K562 (cell line): ENCODE measurements around the gene MTHFSD.

Experiments used
- EGR1 ChIP-seq: fragments of 450-650 bp; conservative IDR thresholded peaks from 2 replicates; pipeline ENCODE4 v1.6.1; 2017; ENCODE audit warnings: mild to moderate bottlenecking
- HCFC1 ChIP-seq: IDR thresholded peaks from 2 replicates; pipeline ENCODE4 v1.6.1; 2012; ENCODE audit warnings: low read depth, low read length, improper control_type of control experiment
- HDAC2 ChIP-seq: fragments of 450-650 bp; IDR thresholded peaks from 2 replicates; pipeline ENCODE4 v1.6.1; 2016; ENCODE audit warnings: mild to moderate bottlenecking
- ZFPM2 ChIP-seq: fragments of 250-450 bp; sonication (Bioruptor Pico); IDR thresholded peaks from 2 replicates; pipeline ENCODE4 v1.5.1; 2022; ENCODE audit warnings: mild to moderate bottlenecking
- ZFX ChIP-seq: sonication (generic); formaldehyde crosslinking; IDR thresholded peaks from 2 replicates; pipeline ENCODE4 v1.8.0; 2022; ENCODE audit warnings: mild to moderate bottlenecking, missing genetic modification reagents, moderate library complexity
- ZNF217 ChIP-seq: sonication (generic); formaldehyde crosslinking; IDR thresholded peaks from 2 replicates; pipeline ENCODE4 v1.8.0; 2022; ENCODE audit warnings: mild to moderate bottlenecking, missing genetic modification reagents
- TF ChIP-seq, protein P1 (sequence below), 3 experiments: IDR thresholded peaks in 2 of 3; conservative IDR thresholded peaks in 1 of 3; 2 replicates each; pipeline ENCODE4 v1.5.1; 2011 to 2012; ENCODE audit warnings: low read length in 3 of 3, mild to moderate bottlenecking in 3 of 3, control low read depth in 2 of 3, improper control_type of control experiment in 1 of 3, inconsistent platforms in 1 of 3, low read depth in 1 of 3, mixed read lengths in 1 of 3, moderate library complexity in 1 of 3; ENCODE audit not compliant: insufficient read depth in 2 of 3
- TF ChIP-seq, protein P2 (sequence below): fragments of 450-650 bp; IDR thresholded peaks from 2 replicates; pipeline ENCODE4 v1.6.1; 2016; ENCODE audit warnings: antibody characterized with exemption
- TF ChIP-seq, protein P3 (sequence below): fragments of 450-650 bp; IDR thresholded peaks from 2 replicates; pipeline ENCODE4 v1.6.1; 2017; ENCODE audit warnings: mild to moderate bottlenecking, moderate library complexity

DNA sequence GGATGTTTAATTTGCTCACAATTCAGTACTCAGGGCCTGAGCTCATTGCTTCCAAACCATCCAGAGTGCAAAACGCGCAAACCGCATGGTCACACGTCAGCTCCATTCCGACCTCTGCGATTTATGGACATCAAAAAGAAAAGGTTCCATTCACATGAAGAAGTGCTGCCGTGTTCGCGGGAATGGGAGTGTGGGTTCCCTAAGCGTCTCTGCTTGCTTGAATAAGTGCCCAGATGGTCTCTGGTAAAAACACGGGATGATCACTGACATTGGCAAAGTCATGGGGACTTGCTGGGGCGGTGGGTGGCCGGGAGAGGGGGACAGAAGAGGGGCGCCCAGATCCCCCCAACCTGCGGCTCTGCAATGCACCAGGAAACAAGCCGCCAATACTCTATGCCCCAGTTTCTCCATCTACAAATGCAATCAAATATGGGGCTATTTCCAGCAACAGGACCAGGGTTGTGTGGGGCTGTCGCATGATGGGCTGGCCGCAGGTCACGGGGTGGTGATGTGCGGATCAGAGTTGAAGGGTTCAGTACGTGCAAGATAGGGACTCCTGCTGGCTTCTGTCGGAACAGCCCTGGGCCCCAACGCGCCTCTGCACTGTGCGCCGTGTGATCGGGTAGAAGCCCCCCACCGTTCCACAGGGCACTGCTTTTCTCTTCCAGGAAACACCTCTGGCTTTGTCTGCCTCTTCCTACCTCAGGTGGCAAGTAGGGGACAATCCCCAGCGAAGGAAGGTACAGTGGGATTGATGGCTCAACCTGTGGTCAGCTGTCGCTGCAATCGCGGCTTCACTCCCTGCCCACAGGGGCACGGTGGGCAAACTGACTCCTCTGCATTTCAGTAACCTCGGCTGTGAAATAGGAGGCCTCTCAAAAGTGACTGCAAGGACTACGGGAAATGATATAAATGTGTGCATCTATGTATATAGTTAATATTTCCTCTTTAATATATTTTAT, 33.5 kb downstream of the MTHFSD start:
- TF ChIP-seq ZFX (no peak), EGR1 (no peak), HDAC2 (no peak), ZNF217 (CRISPR knock-in tag) (no peak), ZFPM2 (CRISPR knock-in tag) (no peak), HCFC1 (no peak)
- TF ChIP-seq, protein P1, sequence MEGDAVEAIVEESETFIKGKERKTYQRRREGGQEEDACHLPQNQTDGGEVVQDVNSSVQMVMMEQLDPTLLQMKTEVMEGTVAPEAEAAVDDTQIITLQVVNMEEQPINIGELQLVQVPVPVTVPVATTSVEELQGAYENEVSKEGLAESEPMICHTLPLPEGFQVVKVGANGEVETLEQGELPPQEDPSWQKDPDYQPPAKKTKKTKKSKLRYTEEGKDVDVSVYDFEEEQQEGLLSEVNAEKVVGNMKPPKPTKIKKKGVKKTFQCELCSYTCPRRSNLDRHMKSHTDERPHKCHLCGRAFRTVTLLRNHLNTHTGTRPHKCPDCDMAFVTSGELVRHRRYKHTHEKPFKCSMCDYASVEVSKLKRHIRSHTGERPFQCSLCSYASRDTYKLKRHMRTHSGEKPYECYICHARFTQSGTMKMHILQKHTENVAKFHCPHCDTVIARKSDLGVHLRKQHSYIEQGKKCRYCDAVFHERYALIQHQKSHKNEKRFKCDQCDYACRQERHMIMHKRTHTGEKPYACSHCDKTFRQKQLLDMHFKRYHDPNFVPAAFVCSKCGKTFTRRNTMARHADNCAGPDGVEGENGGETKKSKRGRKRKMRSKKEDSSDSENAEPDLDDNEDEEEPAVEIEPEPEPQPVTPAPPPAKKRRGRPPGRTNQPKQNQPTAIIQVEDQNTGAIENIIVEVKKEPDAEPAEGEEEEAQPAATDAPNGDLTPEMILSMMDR (IDR thresholded peaks at IDR 0.05 in 2 of 3, conservative IDR thresholded peaks at IDR 0.05 in 1 of 3; ENCODE audit: insufficient read depth in 2 of 3, low read depth in 1 of 3, low read length in 3 of 3): peak in 1 of 3 experiments; percentile 30; a peak in 1 of 6 replicates
- TF ChIP-seq, protein P2, sequence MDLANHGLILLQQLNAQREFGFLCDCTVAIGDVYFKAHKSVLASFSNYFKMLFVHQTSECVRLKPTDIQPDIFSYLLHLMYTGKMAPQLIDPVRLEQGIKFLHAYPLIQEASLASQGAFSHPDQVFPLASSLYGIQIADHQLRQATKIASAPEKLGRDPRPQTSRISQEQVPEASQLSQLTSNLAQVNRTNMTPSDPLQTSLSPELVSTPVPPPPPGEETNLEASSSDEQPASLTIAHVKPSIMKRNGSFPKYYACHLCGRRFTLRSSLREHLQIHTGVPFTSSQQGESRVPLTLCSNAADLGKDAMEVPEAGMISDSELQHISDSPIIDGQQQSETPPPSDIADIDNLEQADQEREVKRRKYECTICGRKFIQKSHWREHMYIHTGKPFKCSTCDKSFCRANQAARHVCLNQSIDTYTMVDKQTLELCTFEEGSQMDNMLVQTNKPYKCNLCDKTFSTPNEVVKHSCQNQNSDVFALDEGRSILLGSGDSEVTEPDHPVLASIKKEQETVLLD: no peak
- TF ChIP-seq, protein P3, sequence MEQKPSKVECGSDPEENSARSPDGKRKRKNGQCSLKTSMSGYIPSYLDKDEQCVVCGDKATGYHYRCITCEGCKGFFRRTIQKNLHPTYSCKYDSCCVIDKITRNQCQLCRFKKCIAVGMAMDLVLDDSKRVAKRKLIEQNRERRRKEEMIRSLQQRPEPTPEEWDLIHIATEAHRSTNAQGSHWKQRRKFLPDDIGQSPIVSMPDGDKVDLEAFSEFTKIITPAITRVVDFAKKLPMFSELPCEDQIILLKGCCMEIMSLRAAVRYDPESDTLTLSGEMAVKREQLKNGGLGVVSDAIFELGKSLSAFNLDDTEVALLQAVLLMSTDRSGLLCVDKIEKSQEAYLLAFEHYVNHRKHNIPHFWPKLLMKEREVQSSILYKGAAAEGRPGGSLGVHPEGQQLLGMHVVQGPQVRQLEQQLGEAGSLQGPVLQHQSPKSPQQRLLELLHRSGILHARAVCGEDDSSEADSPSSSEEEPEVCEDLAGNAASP: no peak
